Type B pancreatic cell (in vitro differentiated cells): ENCODE results near the gene EXOC3L4. TPM values are rescaled to one million over a fixed set of nuclear protein-coding genes. Genes with fewer than 3 reads are reported as not detected.
A peak's percentile ranks its signal among the peaks of the same experiment; 100 is the strongest.

Source experiments
- DNase-seq: peaks from one replicate; pipeline ENCODE4 v3.0.0; 2021; ENCODE audit warnings: mixed read lengths; ENCODE audit not compliant: unreplicated experiment; ENCODE audit errors: extremely low spot score
- H3K27ac Mint-ChIP-seq: 2 replicates; pipeline ENCODE4 v1.8.0; 2021; ENCODE audit warnings: mild to moderate bottlenecking, mixed read lengths
- H3K27me3 Mint-ChIP-seq: 2 replicates; pipeline ENCODE4 v1.8.0; 2021; ENCODE audit warnings: mixed read lengths
- H3K36me3 Mint-ChIP-seq: 2 replicates; pipeline ENCODE4 v1.8.0; 2021; ENCODE audit warnings: mixed read lengths
- H3K4me1 Mint-ChIP-seq: one replicate; pipeline ENCODE4 v1.8.0; 2021; ENCODE audit warnings: mixed read lengths; ENCODE audit not compliant: unreplicated experiment
- H3K4me3 Mint-ChIP-seq: 2 replicates; pipeline ENCODE4 v1.8.0; 2021; ENCODE audit warnings: mild to moderate bottlenecking, mixed read lengths
- H3K9me3 Mint-ChIP-seq: 2 replicates; pipeline ENCODE4 v1.8.0; 2021; ENCODE audit warnings: mixed read lengths
- CTCF ChIP-seq: fragments of 200-600 bp; sonication (generic); conservative IDR thresholded peaks from 2 replicates; pipeline ENCODE4 v1.5.0; 2021; ENCODE audit warnings: antibody characterized with exemption, mild to moderate bottlenecking
- total RNA-seq: library from RNA; stranded (reverse); gene quantifications from 2 replicates; pipeline ENCODE4 v1.2.1, GENCODE V29; 2021; ENCODE audit warnings: low replicate concordance

The EXOC3L4 gene
- total RNA-seq, 1 donor from 2014 or later, result 4.0 TPM

DNA sequence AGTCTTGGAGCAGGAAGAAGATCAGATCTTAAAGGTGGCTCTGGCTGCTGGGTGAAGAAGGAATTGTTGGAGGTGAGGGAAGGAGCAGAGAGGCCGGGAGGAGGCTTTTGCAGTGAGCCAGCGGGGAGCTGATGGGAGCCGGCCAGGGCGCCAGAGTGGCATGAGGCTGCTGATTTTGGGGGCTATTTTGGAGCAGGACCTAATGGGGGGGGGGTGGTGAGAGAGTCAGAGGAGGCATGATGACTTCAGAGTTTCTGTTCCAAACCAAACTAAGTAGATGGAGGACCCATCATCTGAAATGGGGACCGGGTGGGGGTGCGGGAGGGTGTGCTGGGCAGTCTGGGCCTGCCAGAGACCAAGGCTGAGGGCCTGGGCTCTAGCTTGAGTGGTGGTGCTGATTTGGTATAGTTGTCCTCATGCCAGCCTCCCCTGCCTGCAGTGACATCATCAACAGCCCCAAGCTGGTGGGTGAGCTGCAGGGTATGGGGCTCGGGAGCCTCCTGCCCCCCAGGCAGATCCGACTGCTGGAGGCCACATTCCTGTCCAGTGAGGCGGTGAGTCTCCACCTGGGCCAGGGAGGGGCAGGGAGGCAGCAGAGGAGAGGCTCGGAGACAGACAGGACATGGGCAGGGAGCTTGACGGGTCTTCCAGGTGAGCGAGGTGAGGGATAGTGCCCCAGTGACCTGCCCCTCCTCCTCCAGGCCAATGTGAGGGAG is 34.9 kb downstream of the EXOC3L4 start:
- DNase-seq, result no peak
- no peak for TF ChIP-seq CTCF
- Mint-ChIP-seq H3K36me3 (peaks cover under 1% of the 10 kb centered on the region), H3K4me3 (peak overlapping the region; percentile 44), H3K27ac (peak overlapping the region; percentile 70), H3K4me1 (peaks cover 27% of the 10 kb centered on the region), H3K27me3 (peaks cover 9% of the 10 kb centered on the region), H3K9me3 (no peaks in the 10 kb centered on the region)

GRCh38 chr14:103130017-103130764 is 35.7 kb downstream of the EXOC3L4 start:
- Mint-ChIP-seq H3K9me3 (no peaks in the 10 kb centered on the region), H3K4me3 (peak overlapping the region; percentile 61), H3K4me1 (peaks cover 27% of the 10 kb centered on the region), H3K27me3 (peaks cover 8% of the 10 kb centered on the region), H3K36me3 (peaks cover 5% of the 10 kb centered on the region), H3K27ac (peak overlapping the region; percentile 86)
- no peak for DNase-seq
- TF ChIP-seq CTCF, result no peak

GRCh38 chr14:103130965-103131364 is 36.4 kb downstream of the EXOC3L4 start:
- peaks cover 4% of the 10 kb centered on the region for H3K27me3 Mint-ChIP-seq
- peak overlapping the region; percentile 86 for H3K27ac Mint-ChIP-seq
- H3K4me3 Mint-ChIP-seq, result peak overlapping the region; percentile 61
- no peaks in the 10 kb centered on the region for H3K9me3 Mint-ChIP-seq
- no peak for TF ChIP-seq CTCF
- peaks cover 5% of the 10 kb centered on the region for H3K36me3 Mint-ChIP-seq
- no peak for DNase-seq
- peaks cover 27% of the 10 kb centered on the region for H3K4me1 Mint-ChIP-seq

DNA sequence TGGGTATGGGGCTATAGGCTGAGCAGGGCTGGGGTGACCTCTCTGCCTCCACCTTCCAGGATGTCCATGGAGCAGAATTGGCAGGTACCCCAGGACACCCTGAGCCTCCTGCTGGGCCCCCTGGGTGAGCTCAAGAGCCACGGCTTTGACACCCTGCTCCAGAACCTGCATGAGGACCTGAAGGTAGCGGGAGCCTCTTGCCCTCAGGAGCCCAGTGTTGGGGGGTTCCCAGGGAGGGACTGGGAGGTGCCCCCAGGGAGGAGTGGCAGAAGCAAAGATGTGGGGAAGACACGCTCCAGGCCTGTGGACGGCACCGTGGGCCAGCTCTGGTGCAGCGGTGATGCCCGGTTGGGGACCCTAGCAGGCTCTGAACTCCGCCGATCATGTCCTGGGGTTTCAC is 37.1 kb downstream of the EXOC3L4 start:
- peaks cover 23% of the 10 kb centered on the region for H3K4me1 Mint-ChIP-seq
- DNase-seq, result no peak
- peaks cover 5% of the 10 kb centered on the region for H3K36me3 Mint-ChIP-seq
- H3K4me3 Mint-ChIP-seq, result no peak overlapping the region
- H3K9me3 Mint-ChIP-seq, result no peaks in the 10 kb centered on the region
- no peaks in the 10 kb centered on the region for H3K27me3 Mint-ChIP-seq
- peak overlapping the region; percentile 86 for H3K27ac Mint-ChIP-seq
- TF ChIP-seq CTCF, result no peak

DNA sequence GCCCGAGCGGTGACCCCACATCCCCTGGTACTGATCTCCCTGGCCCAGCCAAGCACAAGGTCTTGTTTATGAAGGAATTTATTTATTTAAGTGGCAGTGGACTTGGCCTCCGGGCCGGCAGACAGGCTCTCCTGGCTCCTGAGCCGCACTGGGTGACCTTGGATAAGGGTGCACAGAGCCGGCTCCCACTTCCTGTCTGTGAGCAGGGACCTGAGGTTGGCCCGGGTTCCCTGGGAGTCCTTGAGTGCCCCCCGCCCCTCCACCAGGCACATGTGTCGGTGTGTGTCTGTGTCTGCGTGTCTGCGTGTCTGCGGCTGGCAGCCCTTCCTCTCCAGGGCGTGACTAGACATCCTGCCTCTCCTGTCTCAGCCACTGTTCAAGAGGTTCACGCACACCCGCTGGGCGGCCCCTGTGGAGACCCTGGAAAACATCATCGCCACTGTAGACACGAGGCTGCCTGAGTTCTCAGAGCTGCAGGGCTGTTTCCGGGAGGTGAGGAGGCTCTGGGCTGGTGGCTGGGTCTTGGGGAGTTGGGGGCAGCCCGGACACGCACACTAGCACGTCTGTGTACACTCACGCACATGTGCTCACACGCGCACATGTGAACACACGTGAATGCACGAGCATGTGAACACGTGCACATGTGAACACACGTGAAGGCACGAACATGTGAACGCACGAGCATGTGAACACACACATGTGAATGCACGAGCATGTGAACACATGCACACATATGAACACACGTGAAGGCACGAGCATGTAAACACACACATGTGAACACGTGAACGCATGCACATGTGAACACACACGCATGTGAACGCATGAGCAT is 38.1 kb downstream of the EXOC3L4 start:
- Mint-ChIP-seq H3K4me1 (peaks cover 33% of the 10 kb centered on the region), H3K27me3 (no peaks in the 10 kb centered on the region), H3K9me3 (no peaks in the 10 kb centered on the region), H3K27ac (no peak overlapping the region), H3K4me3 (no peak overlapping the region), H3K36me3 (peaks cover 5% of the 10 kb centered on the region)
- no peak for DNase-seq
- no peak for TF ChIP-seq CTCF
